Retinal pigment epithelial cell (primary cell): ENCODE measurements around the gene SLC51A.
"Not testable (repeated sequence)": the region's sequence is repeated elsewhere in the genome, so short reads cannot be mapped to it uniquely, and the experiment has no call there.

Source experiments
- DNase-seq: peaks from one replicate; pipeline ENCODE4 v3.0.0-alpha.2; 2010; ENCODE audit warnings: low read depth
- H3K4me3 ChIP-seq: 2 replicates; pipeline ENCODE4 v1.5.1; 2011; ENCODE audit warnings: mild to moderate bottlenecking, low read length, control low read depth, moderate library complexity
- TF ChIP-seq, protein P1 (sequence below): conservative IDR thresholded peaks from 2 replicates; pipeline ENCODE4 v1.5.1; 2011; ENCODE audit warnings: low read depth, low read length, control low read depth, inconsistent platforms

SLC51A gene

GRCh38 chr3:196216089-196216564 is at the start of gene SLC51A:
TSS of gene SLC51A (plus strand) at chr3:196216534. CDS start at chr3:196216713, 179 bp downstream.
- no peak for DNase-seq
- TF ChIP-seq, protein P1, sequence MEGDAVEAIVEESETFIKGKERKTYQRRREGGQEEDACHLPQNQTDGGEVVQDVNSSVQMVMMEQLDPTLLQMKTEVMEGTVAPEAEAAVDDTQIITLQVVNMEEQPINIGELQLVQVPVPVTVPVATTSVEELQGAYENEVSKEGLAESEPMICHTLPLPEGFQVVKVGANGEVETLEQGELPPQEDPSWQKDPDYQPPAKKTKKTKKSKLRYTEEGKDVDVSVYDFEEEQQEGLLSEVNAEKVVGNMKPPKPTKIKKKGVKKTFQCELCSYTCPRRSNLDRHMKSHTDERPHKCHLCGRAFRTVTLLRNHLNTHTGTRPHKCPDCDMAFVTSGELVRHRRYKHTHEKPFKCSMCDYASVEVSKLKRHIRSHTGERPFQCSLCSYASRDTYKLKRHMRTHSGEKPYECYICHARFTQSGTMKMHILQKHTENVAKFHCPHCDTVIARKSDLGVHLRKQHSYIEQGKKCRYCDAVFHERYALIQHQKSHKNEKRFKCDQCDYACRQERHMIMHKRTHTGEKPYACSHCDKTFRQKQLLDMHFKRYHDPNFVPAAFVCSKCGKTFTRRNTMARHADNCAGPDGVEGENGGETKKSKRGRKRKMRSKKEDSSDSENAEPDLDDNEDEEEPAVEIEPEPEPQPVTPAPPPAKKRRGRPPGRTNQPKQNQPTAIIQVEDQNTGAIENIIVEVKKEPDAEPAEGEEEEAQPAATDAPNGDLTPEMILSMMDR = no peak
- no peak within 1 kb of the TSS for H3K4me3 ChIP-seq

- no peak for DNase-seq
- TF ChIP-seq, protein P1 = no peak
- no peak overlapping the region for H3K4me3 ChIP-seq
Measured at GRCh38 chr3:196166741-196167140, 49.6 kb upstream of the SLC51A start.

DNA sequence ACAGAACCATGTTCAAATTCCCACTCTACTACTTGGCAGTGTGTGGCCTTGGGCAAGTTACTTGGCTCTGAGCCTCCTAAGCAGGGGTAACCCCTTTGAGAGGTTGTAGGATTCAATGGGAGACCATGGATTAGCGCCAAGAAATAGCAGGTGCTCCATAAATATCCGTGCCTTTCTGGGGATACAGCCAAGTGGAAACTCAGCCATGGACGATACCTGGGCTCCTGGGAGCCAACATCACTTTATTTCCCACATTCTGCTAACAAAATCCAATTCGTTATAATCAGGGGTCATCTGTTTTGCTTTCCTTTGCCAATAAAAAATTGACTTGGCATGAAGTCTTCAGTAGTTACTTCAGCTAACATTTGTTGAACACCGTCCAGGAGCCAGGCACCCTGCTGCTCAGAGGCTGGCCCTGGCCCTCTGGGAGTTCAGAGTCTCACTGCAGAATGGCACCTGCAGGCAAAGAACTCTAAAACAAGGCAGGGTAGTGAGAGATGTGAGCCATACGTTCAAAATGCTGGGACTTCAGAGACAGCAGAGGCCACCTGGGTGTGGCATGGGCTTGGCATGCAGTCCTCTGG is 47.4 kb upstream of the SLC51A start:
- no peak overlapping the region for H3K4me3 ChIP-seq
- TF ChIP-seq, protein P1 = no peak
- DNase-seq = no peak

DNA sequence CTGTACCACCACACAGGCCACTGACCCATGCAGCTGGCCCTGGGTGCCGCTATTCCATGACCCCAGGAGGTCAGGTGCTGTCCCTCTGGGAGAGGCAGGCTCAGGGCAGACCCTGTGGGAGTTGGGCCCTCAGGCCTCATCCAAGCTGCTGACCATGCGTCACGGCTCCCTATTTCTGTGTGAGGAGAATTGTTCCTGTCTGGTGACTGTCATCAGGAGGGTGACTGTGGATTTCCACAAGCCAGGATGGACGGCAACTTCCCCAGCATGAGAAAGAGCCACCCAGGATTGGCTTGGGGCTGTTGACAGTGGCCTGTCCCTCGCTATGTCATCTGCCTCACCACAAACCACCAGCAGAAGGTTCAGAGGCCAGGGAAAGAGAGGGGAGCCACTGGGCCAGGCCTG is 46.5 kb upstream of the SLC51A start:
- TF ChIP-seq, protein P1 = no peak
- DNase-seq = no peak
- no peak overlapping the region for H3K4me3 ChIP-seq

DNA sequence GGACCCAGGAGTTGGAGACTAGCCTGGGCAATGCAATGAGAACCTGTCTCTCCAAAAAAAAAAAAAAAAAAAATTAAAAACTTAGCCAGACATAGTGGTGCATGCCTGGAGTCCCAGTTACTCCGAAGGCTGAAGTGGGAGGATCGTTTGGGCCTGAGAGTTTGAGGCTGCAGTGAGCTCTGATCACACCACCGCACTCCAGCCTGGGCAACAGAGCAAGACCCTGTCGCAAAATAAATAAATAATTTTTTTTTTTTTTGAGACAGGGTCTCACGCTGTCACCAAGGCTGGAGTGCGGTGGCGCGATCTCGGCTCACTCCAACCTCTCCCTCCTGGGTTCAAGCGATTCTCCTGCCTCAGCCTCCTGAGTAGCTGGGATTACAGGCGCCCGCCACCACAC is 46.0 kb upstream of the SLC51A start:
- H3K4me3 ChIP-seq, DNase-seq: not testable (repeated sequence)

- DNase-seq = no peak
- TF ChIP-seq, protein P1 = no peak
- no peak overlapping the region for H3K4me3 ChIP-seq
Measured at GRCh38 chr3:196174652-196175051, 41.7 kb upstream of the SLC51A start.

DNA sequence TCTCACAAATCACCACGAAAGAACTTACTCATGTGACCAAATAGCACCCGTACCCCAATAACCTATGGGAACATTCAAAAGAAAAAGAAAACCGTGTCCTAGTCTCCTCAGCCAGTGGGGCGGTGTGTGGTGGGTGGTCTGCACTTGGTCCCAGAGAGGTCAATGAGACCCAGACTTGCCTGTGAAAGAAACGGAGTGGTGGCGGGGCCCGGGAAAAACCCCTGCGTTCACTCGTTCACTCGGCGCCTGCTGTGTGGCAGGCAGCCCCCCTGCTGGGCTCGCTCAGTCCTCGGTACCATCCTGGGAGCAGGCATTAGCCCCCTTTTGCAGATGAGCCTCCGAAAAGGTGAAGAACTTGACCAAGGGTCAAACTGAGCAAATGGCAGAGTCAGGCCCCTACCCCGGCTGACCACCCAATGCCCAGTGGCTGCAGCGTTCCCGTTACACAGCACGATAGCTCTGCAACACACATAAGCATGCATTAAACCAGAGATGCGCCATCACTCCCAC is 41.2 kb upstream of the SLC51A start:
- TF ChIP-seq, protein P1 = no peak
- DNase-seq = no peak
- no peak overlapping the region for H3K4me3 ChIP-seq

DNA sequence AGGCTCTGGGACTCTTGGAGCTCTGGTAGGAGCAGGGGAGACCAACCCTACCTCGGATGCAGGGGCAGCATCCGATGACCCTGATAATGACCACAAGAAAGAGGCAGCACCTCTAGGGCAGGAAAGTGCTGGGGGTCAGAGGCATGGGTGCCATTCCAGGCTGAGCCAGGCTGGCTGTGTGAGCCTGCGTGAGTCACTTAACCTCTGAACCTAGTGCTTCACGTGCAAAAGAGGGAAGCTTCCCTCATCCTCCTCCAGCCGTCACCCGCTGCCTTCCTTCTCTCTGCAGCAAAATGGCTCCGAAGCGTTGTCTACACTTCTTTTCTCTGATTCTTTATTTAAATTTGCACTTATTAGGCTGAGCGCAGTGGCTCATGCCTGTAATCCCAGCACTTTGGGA is 40.6 kb upstream of the SLC51A start:
- DNase-seq = no peak
- no peak overlapping the region for H3K4me3 ChIP-seq
- TF ChIP-seq, protein P1 = no peak
